ENCODE results near the gene TMEM212. TPM values are rescaled to one million over a fixed set of nuclear protein-coding genes. Genes with fewer than 3 reads are reported as not detected.

The TMEM212 gene
- total RNA-seq, 1 experiment from 2014 or later: 0.05 TPM

DNA sequence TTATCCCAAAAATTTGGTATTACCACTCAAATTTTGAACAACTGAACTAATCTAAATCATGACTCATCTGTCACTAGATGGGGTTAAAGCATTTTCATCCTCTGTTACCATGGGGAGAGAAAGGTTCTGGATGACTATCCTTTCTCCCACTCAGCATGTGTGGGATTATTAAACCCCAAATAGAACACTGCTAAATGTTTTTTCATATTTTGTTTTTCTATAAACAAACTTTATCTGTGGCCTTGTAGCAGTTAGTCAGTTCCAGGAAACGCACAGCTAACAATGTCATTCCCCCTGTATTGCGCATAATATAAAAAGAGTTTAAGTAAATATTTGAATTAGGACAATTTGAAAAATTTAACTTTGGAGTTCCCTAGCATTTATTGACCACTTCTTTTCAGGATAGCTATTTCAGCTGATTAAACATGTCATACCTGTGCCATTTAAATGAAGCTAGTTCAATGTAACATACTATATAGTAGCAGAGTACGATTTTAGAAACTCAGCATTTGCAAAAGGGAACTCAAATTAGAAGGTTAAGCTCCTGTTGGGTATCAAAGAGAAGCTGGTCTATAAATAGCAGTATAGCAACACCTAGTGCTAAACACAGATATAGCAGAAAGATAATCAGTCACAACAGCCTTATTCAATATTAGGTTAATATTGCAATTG, 9.2 kb upstream of the TMEM212 start:
- DNase-seq (ENCODE audit: low spot score): peak; percentile 44

DNA sequence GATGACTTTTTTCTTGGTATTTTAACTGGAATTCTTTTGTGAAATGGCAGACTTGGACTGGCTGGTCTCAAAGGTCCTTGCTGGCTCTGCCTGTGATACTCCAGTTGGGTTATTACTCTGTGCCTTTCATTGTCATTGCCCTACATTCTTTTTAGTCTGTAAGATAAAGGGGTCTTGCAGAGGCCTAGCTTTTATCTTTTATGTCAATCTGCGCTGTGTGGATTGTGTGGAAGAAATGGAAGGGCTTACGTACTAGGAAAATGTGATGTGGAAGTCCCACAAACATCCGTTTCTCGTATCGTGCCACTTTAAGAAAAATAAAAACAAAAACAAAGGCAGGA, 8.7 kb upstream of the TMEM212 start:
- DNase-seq (ENCODE audit: low spot score): no peak

DNA sequence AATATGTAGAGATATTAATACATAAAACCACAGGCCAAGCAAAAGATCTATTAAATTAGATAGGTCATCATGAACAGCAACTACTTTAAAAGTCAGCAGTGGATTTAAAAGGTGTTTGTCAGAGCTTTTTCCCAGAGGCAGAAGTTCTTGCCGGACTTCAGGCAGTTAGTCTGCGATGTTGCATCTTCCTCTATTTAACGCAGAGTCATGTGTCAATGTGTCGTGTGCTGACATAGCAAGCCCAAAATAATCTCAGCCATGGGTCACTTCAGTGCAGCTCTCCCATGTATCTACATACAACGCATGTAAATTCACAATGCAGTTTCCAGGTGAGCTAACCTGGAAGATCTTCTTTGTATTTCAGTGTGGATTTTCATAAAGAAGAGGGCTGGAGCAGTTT, 8.0 kb upstream of the TMEM212 start:
- DNase-seq (ENCODE audit: low spot score): no peak

DNA sequence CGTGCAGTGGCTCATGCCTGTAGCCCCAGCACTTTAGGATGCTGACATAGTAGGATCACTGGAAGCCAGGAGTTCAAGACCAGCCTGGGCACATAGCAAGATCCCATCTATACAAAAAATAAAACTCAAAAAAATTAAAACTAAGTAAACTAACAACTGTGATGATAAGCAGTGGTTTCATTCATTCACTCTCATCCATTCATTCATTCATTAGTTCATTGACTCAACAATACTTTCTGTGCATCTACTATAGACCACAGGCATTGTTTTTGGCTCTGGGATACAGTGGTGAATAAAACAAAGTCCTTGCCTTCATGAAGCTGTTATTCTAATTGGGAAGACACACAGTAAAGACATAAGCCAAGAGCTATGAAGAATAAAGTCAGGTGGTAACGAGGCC, 7.5 kb upstream of the TMEM212 start:
- no peak for DNase-seq (ENCODE audit: low spot score)

DNA sequence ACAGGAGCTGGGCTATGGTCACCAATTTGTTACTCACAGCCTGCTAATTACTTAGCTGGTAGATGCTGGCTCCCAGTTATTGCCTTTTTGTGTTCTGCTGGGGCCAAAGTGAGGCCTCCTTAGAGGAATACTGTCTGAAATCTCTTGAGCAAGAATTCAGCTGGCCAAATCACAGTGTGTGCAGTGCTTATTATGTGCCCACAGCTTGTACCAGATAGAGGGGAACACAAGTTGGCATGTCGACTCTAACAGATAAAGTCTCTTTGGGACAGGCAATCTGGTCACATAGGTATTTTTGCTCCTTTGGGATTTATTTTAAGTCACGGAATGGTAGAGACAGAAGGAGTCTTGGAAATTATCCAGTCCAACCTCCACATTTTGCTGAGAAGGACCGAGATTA, 6.3 kb upstream of the TMEM212 start:
- DNase-seq (ENCODE audit: low spot score): no peak

DNA sequence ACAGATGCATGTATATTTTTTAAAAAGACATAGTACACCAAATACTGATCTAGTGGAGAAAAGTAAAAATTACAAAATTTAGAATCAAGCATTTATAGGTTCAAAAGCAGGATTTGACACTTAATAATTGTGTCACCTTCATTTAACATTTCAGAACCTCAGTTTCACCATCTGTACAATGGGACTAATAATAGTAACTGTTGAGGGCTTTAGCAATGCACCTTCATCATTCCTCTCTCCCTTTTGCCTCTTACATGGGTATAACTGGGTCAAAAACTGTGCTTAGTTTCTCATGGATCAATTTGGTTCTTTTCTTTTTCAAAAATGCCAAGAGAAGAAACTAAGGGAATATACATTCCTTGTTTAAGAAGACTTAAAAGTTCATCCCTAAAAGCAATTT, 5.5 kb upstream of the TMEM212 start:
- no peak for DNase-seq (ENCODE audit: low spot score)

DNA sequence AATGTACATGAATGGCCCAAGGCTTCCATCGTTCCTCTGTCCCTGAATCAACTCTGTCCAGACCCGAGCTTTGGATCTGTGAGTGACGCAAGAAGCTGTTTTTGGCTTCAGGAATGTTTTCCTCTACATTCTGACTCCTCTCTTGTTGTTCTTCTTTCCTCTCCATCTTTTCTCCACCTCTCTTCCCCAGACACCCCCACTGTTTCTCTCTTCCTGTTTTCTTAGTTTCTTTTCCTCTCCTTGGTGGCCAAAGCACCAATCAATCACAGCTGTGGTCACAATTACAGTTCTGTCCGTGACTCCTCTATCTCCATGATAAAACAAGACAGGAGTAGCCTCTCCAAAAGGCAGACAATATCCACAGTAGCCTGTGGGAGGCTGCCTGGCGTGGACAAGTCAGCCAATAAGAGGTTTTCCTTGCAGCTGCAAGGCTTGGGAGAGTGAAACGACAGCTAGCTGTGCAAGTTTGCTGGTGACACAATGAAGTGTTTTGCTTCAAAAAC, 4.9 kb upstream of the TMEM212 start:
- no peak for DNase-seq (ENCODE audit: low spot score)

DNA sequence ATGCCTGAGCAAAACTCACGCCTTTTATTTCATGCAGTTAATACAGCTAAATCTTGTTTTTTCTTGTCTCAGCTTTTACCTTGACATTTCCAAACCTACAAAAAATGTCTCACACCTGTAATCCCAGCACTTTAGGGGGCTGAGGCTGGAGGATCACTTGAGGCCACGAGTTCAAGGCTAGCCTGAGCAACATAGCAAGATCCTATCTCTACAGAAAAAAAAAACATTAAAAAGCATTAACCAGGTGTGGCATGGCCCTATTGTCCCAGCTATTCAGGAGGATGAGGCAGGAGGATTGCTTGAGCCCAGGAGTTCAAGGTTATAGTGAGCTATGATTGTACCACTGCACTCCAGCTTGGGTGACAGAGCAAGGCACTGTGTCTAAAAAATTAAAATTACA, 3.9 kb upstream of the TMEM212 start:
- no peak for DNase-seq (ENCODE audit: low spot score)

DNA sequence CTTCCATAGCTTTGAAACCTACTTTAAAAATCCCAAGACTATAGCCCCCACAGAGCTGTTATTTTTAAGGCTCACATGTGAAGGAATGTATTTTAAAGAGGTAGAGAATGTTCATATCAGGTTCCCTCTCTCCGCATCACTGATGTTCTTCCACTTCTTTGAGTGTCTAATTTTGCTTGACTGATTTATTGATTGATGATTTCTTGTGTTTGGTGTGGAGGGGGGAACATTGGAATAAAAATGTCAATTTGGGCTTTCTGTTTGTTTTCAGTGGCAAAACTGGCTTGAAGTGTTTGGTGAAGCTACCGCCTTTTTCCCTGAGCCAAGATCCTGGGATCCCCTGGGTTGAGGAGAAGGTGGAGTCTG, 2.7 kb upstream of the TMEM212 start:
- DNase-seq (ENCODE audit: low spot score): no peak

DNA sequence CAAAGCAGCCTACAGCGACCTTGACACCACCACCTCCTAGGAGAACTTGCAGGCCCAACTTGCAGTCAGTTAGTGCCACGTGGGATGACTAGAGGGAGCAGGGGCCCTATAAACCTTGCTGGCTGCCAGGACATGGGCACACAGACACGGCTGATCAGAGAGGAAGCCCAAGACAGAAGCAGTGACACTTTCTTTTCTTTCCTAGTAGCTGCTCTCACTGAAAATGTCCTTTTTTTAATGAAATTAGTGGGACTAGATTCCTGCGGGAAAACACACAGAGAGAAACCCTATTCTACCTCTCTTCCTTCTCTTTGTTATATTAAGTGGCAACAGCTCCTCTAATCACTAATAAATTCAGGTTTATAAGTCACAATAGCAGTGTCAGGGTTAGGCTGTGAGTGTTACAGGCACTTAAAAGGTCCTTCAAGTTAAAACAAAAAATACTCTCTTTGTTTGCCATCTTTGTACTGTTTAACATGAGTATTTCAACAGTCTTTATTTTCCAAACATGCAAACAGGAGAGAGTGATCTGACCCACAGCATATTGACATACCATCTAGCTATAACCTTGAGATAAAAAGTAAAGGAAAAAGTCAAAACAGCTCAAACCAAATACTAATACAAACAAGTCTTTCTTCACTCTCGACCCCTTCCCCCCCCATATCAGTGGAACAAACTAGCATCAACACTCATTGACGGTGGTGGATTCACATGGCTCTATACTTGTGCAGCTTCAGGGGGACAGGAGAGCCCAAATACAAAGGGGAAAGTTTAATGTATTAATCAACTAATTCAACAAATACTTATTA, 2.1 kb upstream of the TMEM212 start:
- no peak for DNase-seq (ENCODE audit: low spot score)

DNA sequence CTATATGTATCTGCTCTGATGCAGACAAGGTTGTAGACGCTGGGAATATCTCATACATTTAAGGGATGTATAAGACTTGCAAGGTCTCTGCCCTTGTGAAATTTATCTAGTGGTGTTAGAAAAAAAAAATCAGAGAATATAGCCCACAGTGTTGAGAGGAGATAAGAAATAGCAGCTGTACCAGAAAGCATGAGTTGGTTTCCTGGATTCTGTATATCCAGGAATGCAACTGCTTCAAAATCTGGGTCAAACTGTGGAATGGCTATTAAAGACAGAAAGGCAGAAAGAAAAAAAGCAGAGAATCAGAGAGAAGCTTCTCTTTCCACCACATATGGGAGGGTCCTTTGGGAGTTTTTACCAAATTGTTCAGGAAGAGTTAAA, 1.5 kb upstream of the TMEM212 start:
- no peak for DNase-seq (ENCODE audit: low spot score)

DNA sequence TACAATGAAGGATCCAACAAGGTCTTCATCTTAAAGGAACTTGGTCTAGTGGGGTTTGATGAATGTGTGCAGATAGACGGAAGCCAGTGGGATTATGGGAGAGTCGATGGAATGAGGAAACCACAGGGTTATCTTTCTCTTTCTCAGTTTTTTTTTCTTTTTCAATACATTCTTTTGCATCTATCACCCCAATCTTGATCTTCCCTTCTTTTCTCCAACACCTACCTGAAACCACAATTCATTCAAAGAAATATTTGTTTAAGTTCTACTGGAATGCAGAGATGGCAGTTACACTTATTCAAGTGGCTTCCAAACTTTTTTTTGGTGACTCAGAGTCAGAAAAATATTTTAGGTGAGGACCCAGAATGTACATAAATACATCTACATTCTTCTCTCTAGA, 1.7 kb downstream of the TMEM212 start:
- no peak for DNase-seq (ENCODE audit: low spot score)

DNA sequence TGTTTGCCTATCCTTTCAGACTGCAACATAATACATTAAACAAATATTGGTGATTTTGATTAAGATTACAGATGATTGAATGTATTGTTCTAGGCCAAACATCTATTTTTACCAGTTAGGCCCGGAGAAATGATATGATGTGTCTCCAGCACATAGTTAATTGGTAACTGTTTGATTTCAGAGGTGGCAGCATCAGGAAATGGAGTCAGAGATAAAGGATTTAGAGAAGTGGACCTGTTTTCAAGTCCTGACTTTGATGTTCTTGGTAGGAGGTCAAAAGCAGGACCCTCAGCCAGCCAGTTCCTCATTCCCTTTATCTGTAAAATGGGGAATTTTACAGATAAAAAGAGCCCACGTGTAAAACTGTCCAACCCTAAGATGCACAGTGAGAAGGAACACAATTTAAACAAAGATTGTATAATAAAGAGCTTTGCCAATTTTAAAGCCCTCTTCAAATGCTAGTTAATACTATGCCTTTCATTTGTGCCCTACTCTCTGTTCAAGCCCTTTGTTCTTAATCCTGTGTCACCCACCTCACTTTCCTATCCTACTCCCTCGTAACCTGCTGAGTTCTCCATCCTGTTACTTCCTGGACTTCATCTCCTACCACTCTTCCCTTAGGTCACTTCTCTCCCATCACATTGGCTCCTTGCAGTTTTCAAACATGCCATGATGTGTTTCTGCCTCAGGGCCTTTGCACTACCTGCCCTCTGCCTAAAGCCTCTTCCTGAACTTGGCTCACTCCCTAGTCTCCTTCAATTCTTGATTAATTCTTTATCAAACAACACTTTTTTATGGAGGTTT, 2.5 kb downstream of the TMEM212 start:
- no peak for DNase-seq (ENCODE audit: low spot score)

DNA sequence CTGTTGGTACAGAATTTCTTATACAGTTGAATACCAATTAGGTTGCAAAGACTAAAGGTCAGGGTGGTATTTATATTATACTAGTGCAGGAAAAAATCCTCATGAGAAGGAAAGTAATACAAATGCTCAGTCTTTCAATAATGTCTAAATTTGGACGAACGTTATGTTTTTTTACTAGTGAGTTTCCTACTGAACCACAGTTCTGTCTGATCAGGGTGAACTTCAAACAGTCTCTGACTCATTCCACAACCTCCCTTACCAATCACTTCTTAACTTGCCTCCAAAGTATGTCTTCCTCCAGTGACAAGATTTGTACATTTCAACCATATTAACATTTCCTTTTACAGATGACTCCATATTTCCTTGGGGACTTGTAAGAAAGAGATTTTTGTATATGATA, 3.4 kb downstream of the TMEM212 start:
- no peak for DNase-seq (ENCODE audit: low spot score)

DNA sequence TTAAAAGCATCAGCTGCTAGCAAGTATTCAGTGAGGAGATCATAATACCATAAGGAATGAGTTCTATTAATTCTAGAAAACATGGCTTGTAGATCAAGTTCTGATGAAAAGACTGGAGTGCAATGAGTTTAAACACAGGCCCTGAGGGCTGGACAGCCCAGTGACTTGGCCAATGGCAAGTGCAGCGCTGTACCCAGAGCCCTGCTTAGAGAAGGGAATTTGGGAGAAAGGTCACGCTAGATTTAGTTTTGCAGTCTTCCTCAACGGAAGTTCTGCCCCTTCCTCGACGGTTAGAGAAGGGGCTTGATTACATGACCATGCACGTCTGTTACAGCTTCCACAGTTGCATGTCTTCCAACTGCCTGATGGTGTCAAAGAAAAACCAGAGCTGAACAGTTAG, 4.0 kb downstream of the TMEM212 start:
- DNase-seq (ENCODE audit: low spot score): no peak

DNA sequence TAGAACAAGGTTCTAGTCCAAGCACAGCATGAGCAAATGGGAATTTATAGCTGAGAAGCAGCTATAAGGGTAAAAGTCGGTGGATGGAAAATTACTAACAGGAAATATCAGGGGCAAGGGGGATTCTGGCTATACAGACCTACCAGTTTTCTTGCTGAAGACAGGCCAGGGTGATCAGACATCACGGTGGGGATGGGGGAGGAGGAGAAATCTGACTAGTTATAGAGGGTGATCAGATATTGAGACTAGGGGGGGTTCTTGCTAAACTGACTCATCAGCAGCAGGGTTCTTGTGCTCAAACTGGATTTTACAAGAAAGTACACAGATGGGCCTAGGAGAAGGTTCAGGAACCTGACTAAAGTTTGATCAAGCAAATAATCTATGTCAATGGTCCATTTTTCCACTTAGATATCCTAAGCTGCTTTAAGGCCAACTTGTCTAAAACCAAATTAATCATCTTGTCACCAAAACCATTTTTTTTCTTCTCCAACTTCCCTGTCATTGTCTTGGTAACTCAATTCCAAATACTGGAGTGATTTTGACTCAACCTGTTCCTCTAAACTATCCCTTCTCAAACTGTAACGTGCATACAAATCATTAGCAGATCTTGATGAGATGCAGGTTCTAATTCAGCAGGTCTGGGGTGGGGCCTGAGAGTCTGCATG, 4.6 kb downstream of the TMEM212 start:
- no peak for DNase-seq (ENCODE audit: low spot score)

DNA sequence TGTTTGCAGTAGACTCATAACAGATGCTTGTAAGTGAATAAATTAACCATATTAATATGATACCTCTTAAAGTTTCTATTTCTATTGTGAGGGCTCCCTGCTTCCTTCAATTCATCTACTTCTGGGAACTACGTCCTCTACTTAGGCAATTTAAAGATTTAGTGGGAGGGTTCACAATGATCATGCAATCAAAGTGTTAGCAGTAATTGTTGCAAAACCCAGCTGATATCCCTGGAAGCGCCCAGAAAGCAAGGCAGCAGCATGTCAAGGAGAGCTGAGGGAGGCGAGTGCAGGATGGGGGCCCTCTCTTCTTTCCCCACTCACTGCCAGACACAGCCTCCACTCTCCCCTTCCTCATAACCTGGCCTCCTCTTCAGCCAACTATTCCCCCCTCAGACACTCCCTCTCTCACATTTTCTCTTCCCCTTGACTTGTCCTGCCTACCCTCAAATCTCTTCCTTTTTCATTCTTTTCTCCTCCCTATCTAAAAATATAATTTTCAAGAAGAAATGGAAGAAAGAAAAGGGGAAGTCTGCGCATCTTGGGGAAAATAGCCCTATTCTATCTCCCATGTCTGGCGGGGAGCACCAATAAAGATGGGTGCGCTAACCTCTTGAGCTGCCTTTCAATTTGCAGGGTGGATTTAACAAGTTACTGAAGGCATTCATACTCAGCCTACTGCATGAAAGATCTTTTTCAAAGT, 6.6 kb downstream of the TMEM212 start:
- DNase-seq (ENCODE audit: low spot score): no peak

DNA sequence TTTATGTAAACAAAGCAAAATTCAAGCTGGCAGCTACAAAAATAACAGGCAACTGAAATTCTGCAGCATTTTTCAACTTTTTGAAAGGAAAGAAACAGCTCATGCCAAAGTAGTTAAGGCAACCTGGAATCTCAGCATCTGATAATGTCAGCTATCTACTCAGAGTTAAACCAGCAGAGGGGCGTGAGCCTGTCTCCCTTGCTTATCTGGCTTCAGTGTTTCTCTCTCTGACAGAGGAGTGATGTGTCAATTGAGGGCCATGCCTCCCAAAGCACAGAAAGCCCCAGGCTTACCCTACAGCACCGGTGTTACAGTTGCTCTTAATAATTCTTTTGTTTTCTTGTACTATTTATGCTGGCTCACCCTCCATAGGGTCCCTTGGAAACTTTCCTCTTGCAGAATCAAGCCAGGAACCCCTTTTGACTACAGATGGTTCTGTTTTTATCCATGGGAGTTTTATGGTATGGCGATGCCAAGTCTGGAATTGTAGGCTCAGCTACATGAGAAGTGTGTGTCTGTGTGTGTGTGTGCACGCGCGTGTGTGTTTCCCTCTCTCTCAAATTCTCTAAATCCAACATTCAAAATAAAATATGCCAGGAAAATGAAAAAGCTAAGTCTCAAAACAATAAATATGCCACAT, 7.3 kb downstream of the TMEM212 start:
- DNase-seq (ENCODE audit: low spot score): no peak

DNA sequence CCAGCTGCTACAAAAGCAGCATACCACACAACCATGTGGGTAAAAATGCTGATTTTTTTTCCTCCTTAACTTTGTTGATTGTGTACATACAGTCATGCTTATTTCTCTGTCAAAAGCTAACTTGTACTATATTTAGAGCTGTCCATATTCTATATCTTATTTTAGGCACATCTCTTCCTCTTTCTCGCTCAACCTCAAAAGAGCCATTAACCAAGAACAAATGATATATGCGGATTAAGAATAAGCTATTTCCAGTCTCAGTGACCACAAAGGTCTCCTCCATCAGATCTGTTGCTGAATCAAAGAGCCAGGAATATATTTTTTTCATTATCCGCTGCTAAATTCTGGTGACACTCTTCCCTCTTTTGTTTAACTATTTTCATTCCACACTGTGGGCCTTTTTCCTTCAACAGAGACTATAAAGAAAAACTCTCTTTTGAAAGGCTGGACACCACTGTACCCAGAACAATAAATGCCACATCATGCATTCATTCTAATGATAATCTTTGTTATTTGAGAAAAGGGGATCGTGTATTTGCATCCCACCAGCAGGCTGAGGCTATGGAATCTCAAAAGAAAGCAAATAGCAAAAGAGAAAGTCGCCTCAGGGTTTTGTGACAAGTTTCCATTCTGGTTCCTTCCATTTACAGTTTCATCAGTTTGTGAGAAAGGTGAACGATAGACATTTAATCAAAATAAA, 8.0 kb downstream of the TMEM212 start:
- no peak for DNase-seq (ENCODE audit: low spot score)

DNA sequence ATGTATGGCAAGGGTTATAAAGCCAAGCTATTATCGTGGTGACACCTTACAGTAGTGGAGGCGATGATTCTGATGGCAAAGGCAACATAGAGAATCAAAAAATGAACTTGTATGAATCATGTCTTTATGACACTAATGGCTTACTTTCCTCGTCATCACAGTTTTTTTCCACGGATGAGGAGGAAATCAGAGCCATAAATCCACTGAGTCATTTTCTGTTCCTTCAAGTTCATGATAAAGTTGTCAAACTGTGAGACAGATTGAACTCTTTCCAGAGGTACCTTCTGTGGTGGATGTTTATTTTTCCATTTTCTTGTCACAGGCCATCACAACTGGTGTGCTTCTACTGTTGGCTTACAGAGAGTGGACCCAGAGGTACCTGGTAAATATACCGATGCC, 8.5 kb downstream of the TMEM212 start:
- DNase-seq (ENCODE audit: low spot score): peak; percentile 52

All from HT-29 (cell line).